Muscle of arm (tissue), 12 donors: Measurements from ENCODE around the gene ERAL1. TPM values are rescaled to one million over a fixed set of nuclear protein-coding genes. Genes with fewer than 3 reads are reported as not detected.
A peak's percentile ranks its signal among the peaks of the same experiment; 100 is the strongest.
"Not testable (repeated sequence)": the region's sequence is repeated elsewhere in the genome, so short reads cannot be mapped to it uniquely, and the experiment has no call there.

Experiments used
- DNase-seq: peaks from one replicate; pipeline ENCODE4 v3.0.0-alpha.2; 2013
- polyA plus RNA-seq, 12 donors: library from polyadenylated mRNA; unstranded; fragments of 120-200 nt; gene quantifications; one replicate each; pipeline ENCODE4 v1.2.1, GENCODE V29; 2013; ENCODE audit not compliant: insufficient read length in 12 of 12

ERAL1 gene
- polyA plus RNA-seq, 12 donors, result 40.2 to 105 (median 44.9) TPM; not detected in 1

DNA sequence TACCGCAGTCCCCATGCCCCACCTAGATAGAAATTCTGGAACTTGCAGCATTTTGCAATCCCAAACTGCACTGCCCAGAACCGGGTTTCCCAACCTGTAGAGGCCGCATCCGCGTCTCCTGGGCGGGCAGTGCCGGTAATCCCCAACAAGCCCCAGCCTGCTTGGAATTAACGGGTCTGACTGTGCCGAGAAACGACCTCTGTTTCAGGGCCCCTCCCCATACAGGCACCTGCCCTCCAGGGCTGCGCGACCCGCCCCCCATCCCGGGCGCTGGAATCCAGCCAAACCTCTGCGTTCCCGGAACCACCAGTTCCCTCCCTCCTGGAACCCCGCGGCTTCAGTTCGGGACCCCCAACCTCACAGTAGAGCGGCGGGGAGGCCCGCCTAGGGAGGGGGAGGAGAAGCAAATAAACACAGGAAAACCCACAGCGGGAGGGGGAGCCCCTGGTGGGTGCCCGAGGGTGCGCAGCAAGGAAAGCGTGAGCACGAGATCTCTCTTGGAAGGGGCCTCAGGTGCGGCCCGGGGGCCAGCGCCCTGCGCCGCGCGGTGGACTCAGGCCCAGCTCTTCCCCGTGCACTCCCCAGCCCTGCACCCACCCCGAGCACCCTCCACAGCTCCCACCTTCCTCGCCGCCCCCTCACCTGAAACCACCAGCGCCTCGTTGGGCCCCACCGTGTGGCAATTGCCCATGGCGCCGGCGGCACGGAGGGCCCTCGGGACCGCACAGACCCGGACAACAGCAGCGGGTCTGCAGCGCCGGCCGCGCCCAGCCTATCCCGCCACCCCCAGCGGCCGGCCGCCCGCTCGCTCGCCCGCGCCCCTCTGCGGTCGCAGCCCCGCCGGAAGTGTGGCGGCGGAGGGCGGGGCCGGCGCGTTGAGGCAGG is 42.3 kb downstream of the ERAL1 start, which contains the start of gene FLOT2:
Gene FLOT2, minus strand, starts transcription at position 850 of the 885 bp plus-strand sequence. Its CDS starts 159 bp downstream, at position 691.
- peak; percentile 28 for DNase-seq

GRCh38 chr17:28897769-28898526 is 43.1 kb downstream of the ERAL1 start:
- DNase-seq, result peak; percentile 31

DNA sequence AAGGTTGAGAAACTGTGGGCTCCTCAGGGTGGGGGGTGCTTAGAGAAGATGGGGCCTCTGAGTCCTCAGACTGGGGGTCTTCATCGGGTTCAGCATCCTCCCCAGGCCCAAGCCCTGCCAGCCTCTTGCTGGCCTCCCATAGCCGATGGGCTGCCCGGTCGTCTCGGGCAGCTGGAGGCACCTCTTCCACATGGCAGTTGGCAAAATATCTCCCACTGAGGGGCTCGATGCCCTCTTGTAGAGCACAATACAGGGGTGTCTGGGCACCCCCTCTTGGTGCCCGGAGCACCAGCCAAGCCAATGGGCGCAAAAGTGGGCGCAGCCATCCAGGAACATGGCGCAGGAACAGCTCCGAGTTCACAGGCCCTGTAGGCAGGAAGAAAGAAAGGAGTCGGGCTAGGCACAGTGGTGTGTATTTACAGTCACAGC is 43.7 kb downstream of the ERAL1 start:
- DNase-seq, result no peak

- DNase-seq, result no peak
These were observed 44.5 kb downstream of the ERAL1 start for GRCh38 chr17:28899212-28899815.

- DNase-seq, result no peak
These were observed 46.3 kb downstream of the ERAL1 start for GRCh38 chr17:28900986-28901726.

DNA sequence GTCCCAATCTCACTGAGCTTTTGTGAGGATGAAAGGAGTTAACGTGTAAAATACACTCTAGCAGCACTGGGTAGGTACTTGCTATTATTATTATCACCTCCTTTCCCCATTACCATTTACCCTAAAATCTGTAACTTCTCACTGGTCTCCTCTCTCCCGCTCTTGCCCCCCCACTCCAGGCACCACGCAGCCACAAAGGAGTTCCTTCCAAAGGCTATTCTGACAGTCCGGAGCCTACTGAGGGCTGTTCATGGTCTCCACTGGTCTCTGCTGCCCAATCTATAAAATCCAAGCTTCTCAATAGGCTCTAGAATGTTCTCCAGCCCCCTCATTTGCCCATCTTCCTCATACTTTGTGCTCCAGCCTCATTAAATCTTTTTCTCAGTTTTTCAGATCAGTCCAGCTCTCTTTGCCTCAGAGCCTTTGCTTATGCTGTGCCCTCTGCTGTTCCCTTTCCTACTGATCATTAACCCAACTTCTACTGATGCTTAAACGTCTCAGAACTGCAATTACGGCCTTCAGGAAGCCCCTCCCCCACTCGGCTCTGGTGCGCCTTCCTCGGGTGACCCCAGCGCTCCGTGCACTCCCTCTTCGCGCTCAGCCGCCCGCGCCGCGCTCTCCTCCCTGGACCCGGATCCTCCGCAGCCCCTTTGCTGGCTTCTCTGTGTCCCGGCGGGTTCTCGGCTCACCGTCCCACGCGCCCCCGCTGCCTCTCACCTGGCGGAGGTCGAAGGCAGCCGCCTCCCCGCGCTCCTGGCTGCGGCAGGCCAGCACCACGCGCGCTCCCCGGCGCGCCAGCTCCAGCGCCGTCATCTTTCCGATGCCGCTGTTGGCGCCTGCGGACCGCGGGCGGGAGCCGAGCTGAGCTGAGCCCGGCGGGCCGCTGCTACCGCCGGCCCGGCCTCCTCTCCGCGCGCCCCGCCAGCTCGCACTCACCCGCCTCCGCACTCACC is 47.3 kb downstream of the ERAL1 start:
- DNase-seq, result peak; percentile 34

DNA sequence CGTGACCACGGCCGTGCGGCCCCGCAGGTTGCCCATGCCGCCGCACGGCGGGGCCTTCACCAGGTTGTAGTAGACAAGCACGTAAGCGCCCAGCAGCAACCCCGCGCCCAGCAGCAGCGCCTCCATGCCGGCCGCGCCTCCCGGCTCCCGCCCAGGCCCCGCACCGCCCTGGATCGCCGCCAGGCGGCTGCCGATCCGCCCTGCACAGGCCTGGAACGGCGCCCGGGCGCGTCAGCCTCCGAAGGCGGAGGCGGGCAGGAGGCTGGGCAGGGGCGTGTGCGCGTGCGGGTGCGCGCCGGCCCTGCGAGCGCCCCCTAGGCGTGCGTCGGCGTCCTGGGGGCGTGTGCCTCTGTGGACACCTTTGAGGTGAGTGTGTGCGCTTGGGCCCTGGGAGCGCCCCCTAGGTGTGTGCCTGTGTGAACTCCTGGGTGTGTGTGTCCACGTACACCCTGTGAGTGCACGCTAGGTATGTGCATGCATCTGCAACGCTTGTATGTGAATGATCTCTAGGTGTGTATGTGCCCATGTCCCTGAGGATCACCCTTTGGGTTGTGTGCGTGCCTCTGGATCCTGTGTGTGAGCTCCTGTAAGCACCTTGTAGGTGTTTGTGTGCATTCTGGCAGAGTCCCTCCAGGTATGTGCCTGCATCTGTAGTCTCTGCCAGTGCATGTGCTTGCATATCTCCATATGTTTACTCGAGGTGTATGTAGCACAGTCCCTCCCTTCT is 48.2 kb downstream of the ERAL1 start, which contains the start of gene DHRS13:
Gene DHRS13, minus strand, starts transcription at position 261 of the 727 bp plus-strand sequence. Its CDS starts 135 bp downstream, at position 126.
- DNase-seq, result peak; percentile 82

GRCh38 chr17:28903546-28903841 is 48.7 kb downstream of the ERAL1 start:
- DNase-seq, result not testable (repeated sequence)

DNA sequence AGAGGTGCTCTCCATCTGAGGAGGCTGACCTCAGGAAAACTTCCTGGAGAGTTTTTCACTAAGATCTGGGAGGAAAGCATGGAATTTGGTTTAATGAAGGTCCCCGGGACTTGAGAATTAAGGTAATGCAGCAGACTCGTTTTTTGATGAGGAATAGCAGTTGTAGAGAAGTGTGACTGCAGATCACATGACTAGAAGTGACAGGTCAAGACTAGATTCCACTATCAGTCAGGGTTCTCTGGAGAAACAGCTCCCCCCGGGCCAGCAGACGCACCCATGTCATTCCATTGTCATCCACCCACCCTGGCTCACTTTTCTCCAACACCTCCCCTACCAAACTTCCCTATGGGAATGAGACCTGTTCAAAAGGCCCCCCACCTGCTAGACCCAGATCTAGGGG is 50.0 kb downstream of the ERAL1 start:
- DNase-seq, result no peak

DNA sequence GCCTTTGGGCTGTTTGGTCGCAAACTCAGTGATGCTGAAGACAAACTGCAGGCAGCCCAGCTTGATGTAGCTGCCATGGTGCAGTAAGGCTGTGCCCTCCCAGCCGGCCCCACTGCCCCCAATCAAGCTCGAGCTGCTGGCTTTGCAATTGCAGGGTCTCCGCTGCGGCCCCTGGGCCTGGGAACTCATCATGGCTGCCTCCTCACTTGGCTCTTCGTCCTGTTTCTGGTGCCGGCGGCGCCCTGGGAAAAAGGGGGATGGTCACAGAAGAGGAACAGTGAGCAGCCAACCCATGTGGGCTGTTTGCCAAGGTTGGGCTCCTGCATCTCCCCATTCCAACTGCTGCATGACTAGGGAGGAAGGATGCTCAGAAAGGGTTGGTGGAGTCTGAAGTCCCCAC is 51.5 kb downstream of the ERAL1 start:
- DNase-seq, result no peak

DNA sequence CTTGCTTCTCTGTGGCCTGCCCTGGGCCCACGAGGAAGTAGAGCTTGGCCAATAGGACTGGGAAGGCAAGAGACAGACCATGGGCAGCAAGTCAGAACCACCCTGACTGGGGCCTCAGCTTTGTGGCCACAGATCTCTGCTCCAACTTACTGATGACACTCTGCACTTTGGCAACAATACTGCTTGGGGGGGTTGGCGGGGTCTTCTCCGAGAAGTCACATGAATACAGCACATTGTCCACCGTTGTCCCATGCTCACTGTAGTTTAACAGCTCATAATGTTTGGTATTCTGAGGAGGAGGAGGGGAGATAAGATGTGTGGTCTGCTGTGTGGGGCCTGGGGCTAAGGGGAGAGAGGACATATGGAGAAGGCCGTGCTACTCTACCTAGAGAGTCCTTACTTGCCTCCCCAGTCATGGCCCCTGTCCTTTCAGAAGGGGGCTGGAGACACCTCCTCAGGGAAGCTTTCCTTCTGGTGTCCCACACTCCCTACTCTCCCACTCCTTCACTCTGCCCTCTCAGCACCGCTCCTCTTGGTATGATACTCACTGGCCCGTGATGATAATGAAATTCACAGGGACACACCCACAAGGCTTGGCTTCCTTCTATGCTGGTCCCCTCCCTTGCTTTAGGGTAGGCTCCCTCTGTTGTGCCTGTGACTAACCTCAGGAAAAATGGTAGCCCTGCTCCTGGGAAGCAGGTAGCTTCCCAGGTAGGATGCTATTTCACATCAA is 52.1 kb downstream of the ERAL1 start:
- no peak for DNase-seq

DNA sequence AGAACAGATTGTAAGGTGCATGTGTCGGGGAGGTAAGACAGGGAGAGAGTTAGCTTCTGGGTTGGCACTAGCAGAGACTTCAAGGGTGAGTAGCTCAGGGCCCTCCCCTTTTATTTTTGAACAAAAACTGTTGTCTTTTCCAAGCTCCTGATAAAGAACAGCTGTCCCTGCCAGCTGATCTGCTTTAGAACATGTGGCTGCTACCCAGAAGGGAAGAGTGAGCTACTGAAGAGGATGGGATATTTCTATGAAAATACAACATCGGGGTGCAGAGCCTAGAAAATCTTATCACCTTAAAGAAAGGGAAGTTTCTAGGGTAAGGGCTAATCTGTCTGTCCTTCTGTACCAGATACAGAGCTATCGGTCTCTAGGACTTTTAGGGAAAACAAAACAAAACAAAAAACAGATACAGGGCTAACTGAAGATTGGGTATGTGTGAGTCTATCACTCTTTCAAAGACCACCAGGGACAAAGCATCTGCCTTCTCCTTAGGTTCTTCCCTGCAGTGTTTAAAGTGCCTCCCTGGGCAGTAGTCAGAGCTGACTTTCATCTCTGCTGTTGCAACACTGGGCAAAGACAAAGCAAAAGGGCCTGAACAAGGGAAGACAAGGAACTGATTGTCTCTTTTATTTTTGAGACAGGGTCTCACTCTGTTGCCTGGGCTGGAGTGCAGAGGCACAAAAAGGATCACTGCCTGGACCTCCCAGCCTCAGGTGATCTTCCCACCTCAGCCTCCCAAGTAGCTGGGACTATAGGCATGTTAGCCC is 53.1 kb downstream of the ERAL1 start:
- DNase-seq, result no peak

DNA sequence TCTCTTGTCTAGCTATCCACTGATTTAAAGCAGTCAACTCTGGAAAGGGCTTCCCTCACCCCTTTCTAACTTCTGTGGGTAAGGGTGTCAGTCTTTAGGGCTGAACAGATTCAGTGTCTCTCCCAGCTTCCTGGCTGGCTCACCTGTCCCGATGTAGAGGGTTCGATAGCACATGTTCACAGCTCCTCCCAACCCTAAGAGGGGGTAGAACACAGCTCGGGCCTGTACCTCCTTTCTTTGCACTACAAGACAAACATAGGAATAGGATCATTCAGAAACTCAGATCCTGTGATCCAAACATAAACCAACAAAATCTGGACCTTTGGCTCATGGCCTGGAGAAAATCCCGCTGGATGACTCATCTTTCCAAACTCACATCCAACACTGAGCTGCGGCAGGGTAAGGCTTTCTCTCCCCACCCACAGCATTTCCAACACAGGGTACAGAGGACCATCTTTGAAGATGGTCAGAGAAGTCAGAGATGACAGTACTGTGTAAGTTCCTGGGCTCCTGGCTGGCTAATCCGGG is 53.9 kb downstream of the ERAL1 start:
- peak; percentile 74 for DNase-seq

DNA sequence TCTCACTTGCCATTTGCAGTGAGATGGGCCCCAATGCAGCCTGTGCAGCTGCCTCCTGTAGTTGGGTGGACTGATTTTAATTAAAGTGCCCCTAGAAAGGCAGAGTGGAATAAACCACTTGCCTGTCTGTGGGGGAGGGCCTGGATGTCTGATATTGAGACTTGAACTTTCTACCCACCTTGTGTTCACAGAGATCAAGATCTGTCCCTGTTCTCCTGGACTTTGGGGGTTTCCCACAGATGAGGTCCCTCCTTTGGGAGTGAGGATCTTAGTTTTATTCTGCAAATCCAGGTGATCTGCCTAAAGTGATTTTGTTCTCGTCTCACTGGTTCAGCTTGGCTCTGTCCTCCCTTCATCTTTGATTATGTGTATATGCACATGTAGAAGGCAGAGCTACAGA is 55.7 kb downstream of the ERAL1 start:
- no peak for DNase-seq
